GDM1 (cell line): Measurements from ENCODE around the gene ZNF579.

Source experiments
- DNase-seq: peaks from one replicate; lab custom pipeline; 2025; lab: John Stamatoyannopoulos, UW

The ZNF579 gene, protein sequence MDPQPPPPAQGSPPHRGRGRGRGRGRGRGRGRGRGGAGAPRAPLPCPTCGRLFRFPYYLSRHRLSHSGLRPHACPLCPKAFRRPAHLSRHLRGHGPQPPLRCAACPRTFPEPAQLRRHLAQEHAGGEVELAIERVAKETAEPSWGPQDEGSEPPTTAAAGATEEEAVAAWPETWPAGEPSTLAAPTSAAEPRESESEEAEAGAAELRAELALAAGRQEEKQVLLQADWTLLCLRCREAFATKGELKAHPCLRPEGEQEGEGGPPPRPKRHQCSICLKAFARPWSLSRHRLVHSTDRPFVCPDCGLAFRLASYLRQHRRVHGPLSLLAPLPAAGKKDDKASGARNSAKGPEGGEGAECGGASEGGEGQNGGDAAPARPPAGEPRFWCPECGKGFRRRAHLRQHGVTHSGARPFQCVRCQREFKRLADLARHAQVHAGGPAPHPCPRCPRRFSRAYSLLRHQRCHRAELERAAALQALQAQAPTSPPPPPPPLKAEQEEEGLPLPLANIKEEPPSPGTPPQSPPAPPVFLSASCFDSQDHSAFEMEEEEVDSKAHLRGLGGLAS

GRCh38 chr19:55580628-55581144 is at the start of gene ZNF579:
ZNF579 (minus strand) TSS chr19:55580848; CDS start chr19:55579639, 1,209 bp downstream.
- peak; percentile 73 for DNase-seq

DNA sequence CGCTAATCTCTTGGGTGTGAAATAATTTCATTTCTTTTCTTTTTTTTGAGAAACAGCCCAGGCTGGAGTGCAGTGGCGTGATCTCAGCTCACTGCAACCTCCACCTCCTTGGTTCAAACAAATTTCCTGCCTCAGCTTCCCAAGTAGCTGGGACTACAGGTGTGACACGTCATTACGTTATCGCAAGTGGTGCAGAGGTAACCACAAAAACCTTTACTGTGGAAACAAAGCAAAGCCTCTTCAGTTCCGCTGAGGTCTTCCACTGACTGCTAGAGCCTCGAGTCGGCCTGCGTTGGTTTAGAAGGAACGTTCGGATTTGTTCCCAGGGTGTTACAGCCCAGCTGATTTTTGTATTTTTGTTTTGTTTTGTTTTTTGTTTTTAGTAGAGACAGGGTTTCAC is 45.7 kb upstream of the ZNF579 start:
- DNase-seq = no peak

- no peak for DNase-seq
These were observed 44.3 kb upstream of the ZNF579 start for GRCh38 chr19:55625004-55625326.

GRCh38 chr19:55624109-55625003 is 43.7 kb upstream of the ZNF579 start, which contains the start of gene ZNF784:
ZNF784 (minus strand) TSS chr19:55624566; CDS start chr19:55624561, 5 bp downstream.
- DNase-seq = peak; percentile 90

DNA sequence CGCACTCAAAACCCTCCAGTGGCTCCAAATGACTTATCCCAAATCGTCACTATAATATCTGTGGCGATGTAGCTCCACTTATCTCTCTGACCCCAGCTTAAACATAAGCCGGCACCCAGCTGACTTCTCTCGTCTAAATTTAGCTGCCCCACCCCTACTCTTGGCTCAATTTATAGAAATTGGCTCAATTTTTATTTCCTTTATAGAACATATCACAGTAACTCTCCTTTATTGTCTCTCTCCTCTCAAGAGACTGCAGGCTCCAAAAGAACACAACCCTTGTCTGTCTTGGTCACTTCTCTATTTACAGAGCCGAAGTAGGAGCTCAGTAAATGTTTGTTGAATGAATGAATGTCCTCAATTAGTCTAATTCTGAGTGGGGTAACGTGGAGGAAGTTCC is 42.9 kb upstream of the ZNF579 start:
- DNase-seq = no peak

DNA sequence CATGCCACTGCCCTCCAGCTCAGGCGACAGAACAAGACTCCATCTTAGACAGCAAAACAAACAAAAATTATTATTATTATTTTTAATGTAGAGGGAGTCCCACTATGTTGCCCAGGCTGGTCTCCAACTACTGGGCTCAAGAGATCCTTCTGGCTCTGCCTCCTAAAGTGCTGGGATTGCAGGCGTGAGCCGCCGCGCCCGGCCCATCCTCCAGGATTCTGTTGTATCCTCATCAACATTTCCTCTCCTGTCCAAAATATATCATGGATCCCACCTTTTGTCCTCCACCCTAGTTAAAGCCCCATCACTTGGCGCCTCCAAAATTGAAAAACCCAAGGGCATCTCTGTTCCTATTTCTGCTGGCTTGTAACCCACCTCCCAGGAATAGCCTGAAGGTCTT is 42.5 kb upstream of the ZNF579 start:
- no peak for DNase-seq

- DNase-seq = no peak
These were observed 41.8 kb upstream of the ZNF579 start for GRCh38 chr19:55622242-55622969.

DNA sequence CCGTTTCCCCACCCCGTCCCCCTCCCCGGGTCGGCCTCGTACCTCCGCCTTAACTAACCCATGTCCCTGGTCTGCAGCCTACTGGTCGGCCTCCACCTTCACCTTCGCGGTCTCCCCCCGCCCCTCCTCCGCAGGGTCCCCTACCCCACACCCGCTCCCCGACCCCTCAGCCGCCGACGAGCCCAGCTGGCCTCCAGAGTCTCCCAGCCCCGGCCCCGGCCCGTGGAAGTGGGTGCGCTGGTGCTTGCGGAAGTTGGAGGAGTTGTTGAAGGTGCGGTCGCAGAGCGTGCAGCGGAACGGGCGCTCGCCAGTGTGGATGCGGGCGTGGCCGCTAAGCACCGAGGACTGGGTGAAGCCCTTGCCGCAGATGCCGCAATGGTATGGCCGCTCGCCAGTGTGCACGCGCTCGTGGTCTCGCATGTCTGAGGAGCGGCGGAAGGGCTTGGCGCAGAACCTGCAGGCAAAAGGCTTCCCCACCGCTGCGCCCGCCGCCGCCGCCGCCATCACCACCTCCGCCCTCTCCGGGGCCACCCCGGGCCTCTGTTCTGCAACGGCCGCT is 41.1 kb upstream of the ZNF579 start:
- DNase-seq = no peak

DNA sequence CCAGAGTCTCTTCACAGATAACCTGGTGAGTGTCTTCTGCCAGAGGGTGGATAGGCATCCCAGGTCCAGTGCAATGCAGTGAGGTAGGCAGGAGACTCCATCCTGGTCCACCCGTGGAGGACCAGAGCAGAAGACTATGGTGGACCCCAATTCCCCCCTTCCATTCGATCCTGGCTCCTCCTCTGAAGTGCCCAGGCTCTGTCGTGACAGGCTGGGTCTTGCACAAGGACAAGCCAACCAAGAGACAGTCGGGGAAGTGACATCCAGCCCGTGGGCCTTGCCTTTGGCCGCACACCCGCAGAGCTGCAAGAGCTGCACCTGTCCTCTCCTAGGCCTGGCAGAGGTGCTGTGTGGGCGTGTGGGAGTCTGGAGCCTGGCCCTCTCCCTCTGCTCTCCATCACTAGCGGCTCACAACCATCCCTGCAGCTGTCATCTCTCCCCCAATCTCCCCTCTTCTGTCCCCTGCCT is 40.6 kb upstream of the ZNF579 start:
- DNase-seq = no peak

DNA sequence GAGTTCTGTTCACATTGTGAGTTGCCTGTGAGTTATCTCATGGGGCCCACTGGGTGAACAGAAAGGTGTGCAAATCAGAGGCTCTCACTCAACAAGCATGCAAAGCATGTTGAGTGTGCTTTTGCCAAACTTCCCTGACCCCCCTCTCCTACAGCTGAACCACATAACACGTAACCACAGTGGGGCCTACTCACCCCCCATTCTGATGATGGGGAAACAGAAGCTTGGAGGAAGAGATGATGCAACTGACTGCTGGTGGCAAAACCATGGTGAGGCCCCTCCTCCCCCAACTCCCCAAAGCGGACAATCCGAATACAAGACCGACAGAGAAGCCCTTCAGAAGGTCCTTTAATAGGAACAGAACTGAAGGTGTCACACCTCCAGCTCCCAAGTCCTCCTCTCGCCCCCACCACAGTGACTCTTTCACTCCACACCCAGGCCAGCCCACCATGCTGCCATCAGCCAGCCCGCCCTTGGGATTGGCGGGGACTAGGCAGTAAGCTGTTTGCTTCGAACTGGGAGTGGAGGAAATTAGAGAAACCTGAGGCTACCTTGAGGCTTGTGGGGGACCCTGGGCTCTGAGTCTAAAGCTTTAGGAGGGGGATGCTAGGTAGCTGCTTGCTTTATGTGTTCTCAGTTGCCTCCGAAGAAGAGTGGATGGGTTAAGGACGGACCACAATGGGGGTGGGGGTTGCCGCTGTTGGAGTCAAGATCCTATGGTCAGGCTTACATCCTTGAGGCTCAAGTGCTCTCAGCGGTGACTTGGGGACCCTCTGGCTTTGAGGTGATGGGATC is 40.0 kb upstream of the ZNF579 start:
- DNase-seq = no peak

GRCh38 chr19:55619286-55619685 is 38.6 kb upstream of the ZNF579 start:
- no peak for DNase-seq

DNA sequence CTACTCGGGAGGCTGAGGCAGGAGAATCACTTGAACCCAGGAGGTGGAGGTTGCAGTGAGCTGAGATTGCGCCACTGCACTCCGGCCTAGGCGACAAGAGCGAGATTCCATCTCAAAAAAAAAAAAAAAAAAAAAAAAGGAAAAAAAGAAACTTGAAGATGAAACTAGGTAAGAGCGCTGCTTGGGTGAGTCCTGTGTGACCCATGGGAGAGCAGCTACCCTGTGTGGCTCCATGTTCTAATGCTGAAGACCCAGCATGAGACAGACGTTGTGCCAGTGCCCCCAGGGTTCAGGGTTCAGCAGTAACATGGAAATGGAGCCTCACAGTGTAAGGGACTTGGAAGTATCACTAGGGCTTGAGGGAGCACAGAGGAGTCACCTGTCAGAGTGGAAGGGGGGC is 37.8 kb upstream of the ZNF579 start:
- DNase-seq = no peak

- no peak for DNase-seq
These were observed 36.8 kb upstream of the ZNF579 start for GRCh38 chr19:55617426-55617825.

DNA sequence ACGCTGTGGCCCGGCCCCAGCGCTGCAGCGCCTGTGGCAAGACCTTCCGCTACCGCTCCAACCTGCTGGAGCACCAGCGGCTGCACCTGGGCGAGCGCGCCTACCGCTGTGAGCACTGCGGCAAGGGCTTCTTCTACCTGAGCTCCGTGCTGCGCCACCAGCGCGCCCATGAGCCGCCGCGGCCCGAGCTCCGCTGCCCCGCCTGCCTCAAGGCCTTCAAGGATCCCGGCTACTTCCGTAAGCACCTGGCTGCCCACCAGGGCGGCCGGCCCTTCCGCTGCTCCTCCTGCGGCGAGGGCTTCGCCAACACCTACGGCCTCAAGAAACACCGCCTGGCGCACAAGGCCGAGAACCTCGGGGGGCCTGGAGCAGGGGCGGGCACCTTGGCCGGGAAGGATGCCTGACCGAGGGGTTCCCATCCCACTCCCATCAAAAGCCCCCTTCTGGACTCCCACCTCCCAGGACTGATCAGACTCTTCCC is 35.8 kb upstream of the ZNF579 start:
- no peak for DNase-seq

GRCh38 chr19:55615543-55616394 is 35.1 kb upstream of the ZNF579 start:
- no peak for DNase-seq

DNA sequence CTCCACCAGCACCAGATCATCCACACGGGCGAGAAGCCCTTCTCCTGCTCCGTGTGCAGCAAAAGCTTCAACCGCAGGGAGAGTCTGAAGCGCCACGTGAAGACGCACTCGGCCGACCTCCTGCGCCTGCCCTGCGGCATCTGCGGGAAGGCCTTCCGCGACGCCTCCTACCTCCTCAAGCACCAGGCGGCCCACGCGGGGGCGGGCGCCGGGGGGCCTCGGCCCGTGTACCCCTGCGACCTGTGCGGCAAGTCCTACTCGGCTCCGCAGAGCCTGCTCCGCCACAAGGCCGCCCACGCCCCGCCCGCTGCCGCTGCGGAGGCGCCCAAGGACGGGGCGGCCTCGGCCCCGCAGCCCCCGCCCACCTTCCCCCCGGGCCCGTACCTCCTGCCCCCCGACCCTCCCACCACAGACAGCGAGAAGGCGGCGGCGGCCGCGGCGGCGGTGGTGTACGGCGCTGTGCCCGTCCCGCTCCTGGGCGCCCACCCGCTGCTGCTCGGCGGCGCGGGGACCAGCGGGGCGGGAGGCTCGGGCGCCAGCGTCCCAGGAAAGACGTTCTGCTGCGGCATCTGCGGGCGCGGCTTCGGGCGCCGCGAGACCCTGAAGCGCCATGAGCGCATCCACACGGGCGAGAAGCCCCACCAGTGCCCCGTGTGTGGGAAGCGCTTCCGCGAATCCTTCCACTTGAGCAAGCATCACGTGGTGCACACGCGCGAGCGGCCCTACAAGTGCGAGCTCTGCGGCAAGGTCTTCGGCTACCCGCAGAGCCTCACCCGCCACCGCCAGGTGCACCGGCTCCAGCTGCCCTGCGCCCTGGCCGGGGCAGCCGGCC is 34.3 kb upstream of the ZNF579 start:
- DNase-seq = no peak

DNA sequence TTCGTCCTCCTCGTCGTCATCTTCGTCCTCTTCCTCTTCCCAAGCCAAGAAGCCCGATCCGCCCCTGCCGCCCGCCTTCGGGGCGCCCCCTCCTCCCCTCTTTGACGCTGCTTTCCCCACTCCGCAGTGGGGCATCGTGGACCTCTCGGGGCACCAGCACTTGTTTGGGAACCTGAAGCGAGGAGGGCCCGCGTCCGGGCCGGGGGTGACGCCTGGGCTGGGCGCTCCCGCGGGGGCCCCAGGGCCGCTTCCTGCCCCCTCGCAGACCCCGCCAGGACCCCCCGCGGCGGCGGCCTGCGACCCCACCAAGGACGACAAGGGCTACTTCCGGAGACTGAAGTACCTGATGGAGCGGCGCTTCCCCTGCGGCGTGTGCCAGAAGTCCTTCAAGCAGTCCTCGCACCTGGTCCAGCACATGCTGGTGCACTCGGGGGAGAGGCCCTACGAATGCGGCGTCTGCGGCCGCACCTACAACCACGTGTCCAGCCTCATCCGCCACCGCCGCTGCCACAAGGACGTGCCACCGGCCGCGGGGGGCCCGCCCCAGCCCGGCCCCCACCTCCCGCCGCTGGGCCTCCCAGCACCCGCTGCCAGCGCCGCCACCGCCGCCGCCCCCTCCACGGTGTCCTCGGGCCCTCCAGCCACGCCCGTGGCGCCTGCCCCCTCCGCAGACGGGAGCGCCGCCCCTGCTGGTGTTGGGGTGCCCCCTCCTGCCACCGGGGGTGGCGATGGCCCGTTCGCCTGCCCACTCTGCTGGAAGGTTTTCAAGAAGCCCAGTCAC is 33.5 kb upstream of the ZNF579 start:
- DNase-seq = no peak

DNA sequence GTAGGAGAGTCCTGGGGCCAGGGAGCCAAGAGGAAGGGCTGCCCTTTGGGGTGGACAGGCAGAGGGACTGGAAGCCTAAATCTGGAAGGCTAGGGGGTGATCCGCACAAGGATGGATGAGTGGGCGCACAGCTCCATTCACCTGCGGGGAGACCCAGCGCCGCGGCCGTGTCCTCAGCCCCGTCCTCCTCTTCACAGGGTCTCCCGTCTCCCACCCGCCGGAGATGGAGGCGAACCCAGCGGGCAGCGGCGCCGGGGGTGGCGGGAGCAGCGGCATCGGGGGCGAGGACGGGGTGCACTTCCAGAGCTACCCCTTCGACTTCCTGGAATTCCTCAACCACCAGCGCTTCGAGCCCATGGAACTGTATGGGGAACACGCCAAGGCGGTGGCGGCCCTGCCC is 32.7 kb upstream of the ZNF579 start:
- no peak for DNase-seq
